AG04449 (cell line): ENCODE measurements around the gene ABHD16A.
A peak's percentile ranks its signal among the peaks of the same experiment; 100 is the strongest.

Source experiments
- CTCF ChIA-PET: fragments of 350-600 bp; formaldehyde crosslinking; extraction: SDS; loops from one replicate; lab custom pipeline; 2021; ENCODE audit warnings: antibody characterized with exemption; lab: Yijun Ruan, JAX
- POLR2A ChIA-PET: fragments of 400-600, 350-600 bp; formaldehyde crosslinking; extraction: SDS; loops from one replicate; lab custom pipeline; 2020; ENCODE audit warnings: antibody characterized with exemption, inconsistent platforms; lab: Yijun Ruan, JAX
- DNase-seq: peaks from one replicate; pipeline ENCODE4 v3.0.0-alpha.2; 2010; ENCODE audit warnings: low read depth, low spot score
- H3K4me3 ChIP-seq: 2 replicates; pipeline ENCODE4 v1.5.1; 2011; ENCODE audit warnings: low read depth, mild to moderate bottlenecking, control low read depth, low read length
- CTCF ChIP-seq: IDR thresholded peaks from one replicate; pipeline ENCODE4 v1.5.1; 2011; ENCODE audit warnings: mild to moderate bottlenecking, moderate library complexity, low read length, control low read depth, inconsistent platforms; ENCODE audit not compliant: insufficient read depth; ENCODE audit errors: missing control alignments

Gene ABHD16A

GRCh38 chr6:31742894-31743293, 39.8 kb upstream of the ABHD16A start:
- DNase-seq = no peak
- H3K4me3 ChIP-seq = no peak overlapping the region
- CTCF ChIA-PET = interaction anchor here (3.5 kb wide), 1 partner anchor 27 kb away, joined by 14 read pairs; no protein-coding TSS in a partner anchor
- POLR2A ChIA-PET = no interaction called here
- no peak for TF ChIP-seq CTCF

DNA sequence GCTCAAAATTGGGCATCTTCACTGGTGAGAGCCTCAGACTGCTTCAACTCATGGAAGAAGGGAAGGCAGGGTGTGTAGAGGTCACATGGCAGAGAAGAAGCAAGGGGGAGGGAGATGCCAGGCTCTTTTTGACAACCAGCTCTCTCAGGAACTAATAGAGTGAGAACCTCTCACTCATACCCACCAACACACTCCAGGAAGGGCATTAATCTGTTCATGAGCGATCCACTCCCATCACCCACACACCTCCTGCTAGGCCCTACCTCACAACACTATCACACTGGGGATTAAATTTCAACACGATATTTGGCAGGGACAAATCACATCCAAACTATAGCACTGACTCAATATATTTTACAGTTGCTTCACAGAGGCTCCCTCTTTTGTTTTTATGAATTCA, 38.7 kb upstream of the ABHD16A start:
- no peak overlapping the region for H3K4me3 ChIP-seq
- no peak for TF ChIP-seq CTCF
- DNase-seq = no peak
- ChIA-PET CTCF (interaction anchor here (0.7 to 3.5 kb wide), 3 partner anchors 26 to 122 kb away, joined by 3 to 14 read pairs (median 3); no protein-coding TSS in a partner anchor), POLR2A (no interaction called here)

GRCh38 chr6:31740397-31741223, 37.5 kb upstream of the ABHD16A start:
- DNase-seq = no peak
- ChIA-PET CTCF (interaction anchor here (0.7 to 4.7 kb wide), 9 partner anchors 9 to 307 kb away, joined by 3 to 24 read pairs (median 3); partner anchors contain the start of genes DDAH2, LSM2 and VARS1), POLR2A (interaction anchor here (0.8 to 2.4 kb wide), 5 partner anchors 12 to 90 kb away, joined by 3 to 15 read pairs (median 4); partner anchors contain the start of gene HSPA1B)

GRCh38 chr6:31739639-31740396, 36.7 kb upstream of the ABHD16A start, which contains the start of gene MSH5:
Gene MSH5 (plus strand): TSS chr6:31740005. CDS start chr6:31740467, 462 bp downstream.
- TF ChIP-seq CTCF = no peak
- H3K4me3 ChIP-seq = peak within 1 kb of the TSS; percentile 95
- DNase-seq = peak; percentile 91
- ChIA-PET POLR2A (interaction anchor here (0.6 to 2.4 kb wide), 7 partner anchors 10 to 123 kb away, joined by 3 to 15 read pairs (median 4); partner anchors contain the start of genes DDAH2, HSPA1A, HSPA1B and HSPA1L), CTCF (interaction anchor here (0.7 to 4.7 kb wide), 12 partner anchors 10 to 308 kb away, joined by 3 to 24 read pairs (median 4); partner anchors contain the start of genes DDAH2, LSM2 and LY6G5C)

More at GRCh38 chr6:31740397-31741223, 37.5 kb upstream of the ABHD16A start:
- no peak for TF ChIP-seq CTCF
- H3K4me3 ChIP-seq = peak overlapping the region; percentile 95

DNA sequence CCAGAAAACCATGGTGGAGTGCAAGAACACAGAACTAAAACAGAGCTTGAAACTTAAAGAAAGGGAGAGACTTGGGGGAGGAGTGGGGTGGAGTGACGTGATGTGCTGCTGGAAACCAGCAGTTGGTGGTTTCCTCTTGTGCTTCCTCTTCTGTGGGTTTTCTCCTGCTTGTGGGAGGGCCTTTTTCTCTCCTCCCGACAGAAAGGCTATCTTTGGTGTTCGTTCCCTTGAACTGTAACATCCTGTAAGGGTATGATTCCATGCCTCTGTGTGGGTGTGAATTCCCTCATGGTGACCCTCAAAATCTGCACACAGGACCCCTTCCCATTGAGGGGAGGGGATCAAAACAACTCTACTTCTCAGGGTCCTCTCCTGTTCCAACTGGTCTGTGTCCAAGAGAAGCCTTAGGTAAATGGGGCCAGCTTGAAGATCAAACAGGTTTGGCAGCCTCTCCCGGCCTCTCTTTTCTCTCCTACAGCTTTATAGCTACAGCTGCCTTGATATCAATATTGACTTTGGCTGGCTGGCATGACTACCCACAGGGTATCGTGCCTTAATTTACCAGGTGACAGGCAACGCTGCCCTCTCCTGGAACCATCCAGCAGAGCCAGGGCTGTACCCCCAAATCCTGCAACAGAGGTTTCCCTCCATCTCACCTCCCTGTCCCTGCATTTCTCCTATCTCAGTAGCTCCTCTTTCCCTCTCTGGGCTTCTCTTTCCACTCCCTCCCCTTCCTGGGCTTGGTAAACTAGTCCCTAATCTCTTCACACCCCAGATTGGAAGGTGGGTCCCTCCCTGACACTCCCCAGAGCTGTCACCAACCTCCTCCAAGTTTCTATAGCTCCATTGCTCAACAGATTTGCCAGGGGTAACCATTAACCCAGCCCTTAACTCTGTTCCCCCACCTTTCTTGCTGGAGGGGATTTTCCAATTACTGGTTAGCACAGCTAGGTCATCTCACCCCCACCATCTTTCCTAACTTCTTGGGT, 35.2 kb upstream of the ABHD16A start:
- H3K4me3 ChIP-seq = peak overlapping the region; percentile 16
- CTCF ChIA-PET = interaction anchor here (1.0 to 4.7 kb wide), 13 partner anchors 8 to 92 kb away, joined by 3 to 24 read pairs (median 4); partner anchors contain the start of genes ABHD16A, DDAH2, HSPA1A and HSPA1L
- POLR2A ChIA-PET = interaction anchor here (0.5 to 6.0 kb wide), 7 partner anchors 9 to 89 kb away, joined by 3 to 32 read pairs (median 4); partner anchors contain the start of genes DDAH2, HSPA1A, HSPA1B and HSPA1L
- no peak for DNase-seq
- peak; percentile 28 for TF ChIP-seq CTCF
